Mononuclear cell (primary cell): ENCODE data around the gene RBM6. TPM values are rescaled to one million over a fixed set of nuclear protein-coding genes. Genes with fewer than 3 reads are reported as not detected.
"Not testable (repeated sequence)": the region's sequence is repeated elsewhere in the genome, so short reads cannot be mapped to it uniquely, and the experiment has no call there.

ENCODE experiments used
- H3K27me3 ChIP-seq: 2 replicates; pipeline ENCODE4 v1.6.0; 2011; ENCODE audit warnings: low read length, control low read depth; ENCODE audit not compliant: insufficient read depth
- H3K4me1 ChIP-seq: 2 replicates; pipeline ENCODE4 v1.5.1; 2011; ENCODE audit warnings: mild to moderate bottlenecking, low read length, control low read depth; ENCODE audit not compliant: insufficient read depth
- H3K4me3 ChIP-seq: 2 replicates; pipeline ENCODE4 v1.5.1; 2011; ENCODE audit warnings: mild to moderate bottlenecking, low read length, moderate library complexity
- H3K9me3 ChIP-seq: 2 replicates; pipeline ENCODE4 v1.5.1; 2011; ENCODE audit warnings: low read depth, mild to moderate bottlenecking, control low read depth, low read length
- total RNA-seq: library from RNA; depleted of rRNA; stranded (reverse); fragments of >200 nt; gene quantifications from one replicate; pipeline ENCODE4 v1.2.3, GENCODE V29; 2012

RBM6 gene
- total RNA-seq, 1 donor, result 59.0 TPM

GRCh38 chr3:49997862-49998261 is 57.9 kb downstream of the RBM6 start:
- Histone ChIP-seq H3K4me3 (no peak overlapping the region), H3K4me1 (no peaks in the 10 kb centered on the region), H3K27me3 (no peaks in the 10 kb centered on the region), H3K9me3 (no peaks in the 10 kb centered on the region)

GRCh38 chr3:49998326-49998725 is 58.4 kb downstream of the RBM6 start:
- no peaks in the 10 kb centered on the region for H3K4me1 ChIP-seq

GRCh38 chr3:50001511-50001910 is 61.6 kb downstream of the RBM6 start:
- H3K4me1 ChIP-seq, result no peaks in the 10 kb centered on the region
- no peak overlapping the region for H3K4me3 ChIP-seq
- H3K27me3 ChIP-seq, result no peaks in the 10 kb centered on the region
- H3K9me3 ChIP-seq, result no peaks in the 10 kb centered on the region

More at GRCh38 chr3:49998326-49998725, 58.4 kb downstream of the RBM6 start:
- H3K4me3 ChIP-seq, result no peak overlapping the region
- no peaks in the 10 kb centered on the region for H3K27me3 ChIP-seq
- H3K9me3 ChIP-seq, result no peaks in the 10 kb centered on the region

GRCh38 chr3:50003216-50003615 is 63.3 kb downstream of the RBM6 start:
- Histone ChIP-seq H3K4me1 (no peaks in the 10 kb centered on the region), H3K9me3 (no peaks in the 10 kb centered on the region), H3K27me3 (no peaks in the 10 kb centered on the region), H3K4me3 (no peak overlapping the region)

- Histone ChIP-seq H3K27me3 (no peaks in the 10 kb centered on the region), H3K9me3 (no peaks in the 10 kb centered on the region), H3K4me3 (no peak overlapping the region), H3K4me1 (no peaks in the 10 kb centered on the region)
Observed at GRCh38 chr3:50003824-50004223, 63.9 kb downstream of the RBM6 start.

- no peaks in the 10 kb centered on the region for H3K27me3 ChIP-seq
- H3K4me1 ChIP-seq, result no peaks in the 10 kb centered on the region
- no peak overlapping the region for H3K4me3 ChIP-seq
- no peaks in the 10 kb centered on the region for H3K9me3 ChIP-seq
Observed at GRCh38 chr3:50008931-50009330, 69.0 kb downstream of the RBM6 start.

- Histone ChIP-seq H3K9me3 (no peaks in the 10 kb centered on the region), H3K4me1 (no peaks in the 10 kb centered on the region)
Observed at GRCh38 chr3:50010959-50011358, 71.0 kb downstream of the RBM6 start.

GRCh38 chr3:50015918-50016317 is 76.0 kb downstream of the RBM6 start:
- no peaks in the 10 kb centered on the region for H3K9me3 ChIP-seq
- H3K4me3 ChIP-seq, result no peak overlapping the region
- H3K27me3 ChIP-seq, result no peaks in the 10 kb centered on the region
- no peaks in the 10 kb centered on the region for H3K4me1 ChIP-seq

More at GRCh38 chr3:50010959-50011358, 71.0 kb downstream of the RBM6 start:
- H3K4me3 ChIP-seq, result no peak overlapping the region
- H3K27me3 ChIP-seq, result no peaks in the 10 kb centered on the region

- Histone ChIP-seq H3K27me3 (no peaks in the 10 kb centered on the region), H3K4me3 (no peak overlapping the region), H3K4me1 (no peaks in the 10 kb centered on the region), H3K9me3 (no peaks in the 10 kb centered on the region)
Observed at GRCh38 chr3:50028346-50028745, 88.4 kb downstream of the RBM6 start.

GRCh38 chr3:50031201-50031600 is 91.3 kb downstream of the RBM6 start:
- not testable (repeated sequence) for H3K4me1 ChIP-seq, H3K9me3 ChIP-seq, H3K4me3 ChIP-seq, H3K27me3 ChIP-seq

GRCh38 chr3:50044976-50045375 is 105.0 kb downstream of the RBM6 start:
- Histone ChIP-seq H3K9me3 (no peaks in the 10 kb centered on the region), H3K27me3 (no peaks in the 10 kb centered on the region), H3K4me1 (no peaks in the 10 kb centered on the region), H3K4me3 (no peak overlapping the region)

- no peaks in the 10 kb centered on the region for H3K9me3 ChIP-seq
- H3K4me1 ChIP-seq, result no peaks in the 10 kb centered on the region
- no peaks in the 10 kb centered on the region for H3K27me3 ChIP-seq
- H3K4me3 ChIP-seq, result no peak overlapping the region
Observed at GRCh38 chr3:50047426-50047825, 107.5 kb downstream of the RBM6 start.

GRCh38 chr3:50050361-50050760 is 110.4 kb downstream of the RBM6 start:
- H3K4me3 ChIP-seq, result no peak overlapping the region
- H3K9me3 ChIP-seq, result no peaks in the 10 kb centered on the region
- H3K27me3 ChIP-seq, result no peaks in the 10 kb centered on the region
- H3K4me1 ChIP-seq, result no peaks in the 10 kb centered on the region

- H3K4me1 ChIP-seq, result no peaks in the 10 kb centered on the region
- H3K9me3 ChIP-seq, result no peaks in the 10 kb centered on the region
- H3K4me3 ChIP-seq, result no peak overlapping the region
- H3K27me3 ChIP-seq, result no peaks in the 10 kb centered on the region
Observed at GRCh38 chr3:50057756-50058155, 117.8 kb downstream of the RBM6 start.

- H3K27me3 ChIP-seq, result no peaks in the 10 kb centered on the region
- H3K4me1 ChIP-seq, result no peaks in the 10 kb centered on the region
- H3K4me3 ChIP-seq, result no peak overlapping the region
- no peaks in the 10 kb centered on the region for H3K9me3 ChIP-seq
Observed at GRCh38 chr3:50068134-50068533, 128.2 kb downstream of the RBM6 start.

- Histone ChIP-seq H3K9me3 (no peaks in the 10 kb centered on the region), H3K4me1 (peaks cover 54% of the 10 kb centered on the region), H3K27me3 (no peaks in the 10 kb centered on the region), H3K4me3 (no peak overlapping the region)
Observed at GRCh38 chr3:50078091-50078490, 138.1 kb downstream of the RBM6 start.

- no peak overlapping the region for H3K4me3 ChIP-seq
- H3K9me3 ChIP-seq, result no peaks in the 10 kb centered on the region
- peaks cover 57% of the 10 kb centered on the region for H3K4me1 ChIP-seq
- H3K27me3 ChIP-seq, result no peaks in the 10 kb centered on the region
Observed at GRCh38 chr3:50078622-50079021, 138.7 kb downstream of the RBM6 start.
